AG04450 (cell line): ENCODE data around the gene DOCK4. TPM values are rescaled to one million over a fixed set of nuclear protein-coding genes. Genes with fewer than 3 reads are reported as not detected.

Source experiments
- CTCF ChIA-PET: fragments of 300-600, 350-600 bp; formaldehyde crosslinking; extraction: SDS; loops from one replicate; lab custom pipeline; 2022; ENCODE audit warnings: antibody characterized with exemption, inconsistent platforms; lab: Charles Lee
- POLR2A ChIA-PET: fragments of 350-600 bp; formaldehyde crosslinking; extraction: SDS; loops from one replicate; lab custom pipeline; 2021; ENCODE audit warnings: antibody characterized with exemption, inconsistent platforms; lab: Yijun Ruan, JAX
- DNase-seq: peaks from one replicate; pipeline ENCODE4 v3.0.0-alpha.2; 2011; ENCODE audit warnings: low read depth, low spot score
- H3K27ac ChIP-seq: one replicate; pipeline ENCODE4 v1.5.1; 2012; ENCODE audit warnings: low read depth, low read length, control low read depth
- H3K27me3 ChIP-seq: one replicate; pipeline ENCODE4 v1.6.0; 2012; ENCODE audit warnings: low read length; ENCODE audit not compliant: control insufficient read depth, insufficient read depth
- H3K4me3 ChIP-seq: 2 replicates; pipeline ENCODE4 v1.5.1; 2011; ENCODE audit warnings: mild to moderate bottlenecking, low read depth, low read length, control low read depth
- H3K9me3 ChIP-seq: 2 replicates; pipeline ENCODE4 v1.5.1; 2012; ENCODE audit warnings: low read length; ENCODE audit not compliant: control insufficient read depth, insufficient read depth
- CTCF ChIP-seq: IDR thresholded peaks from 2 replicates; pipeline ENCODE4 v1.5.1; 2011; ENCODE audit warnings: low read depth, low read length, control low read depth, inconsistent platforms
- polyA plus RNA-seq: library from polyadenylated mRNA; depleted of rRNA; stranded (reverse); fragments of >200 nt; gene quantifications from 2 replicates; pipeline ENCODE4 v1.2.3, GENCODE V29; 2011

The DOCK4 gene
- polyA plus RNA-seq, 1 experiment = 12.6 TPM

- H3K4me3 ChIP-seq = no peak overlapping the region
- no peaks in the 10 kb centered on the region for H3K27me3 ChIP-seq
- POLR2A ChIA-PET = no interaction called here
- no peak overlapping the region for H3K27ac ChIP-seq
- DNase-seq = no peak
- no peak for TF ChIP-seq CTCF
- H3K9me3 ChIP-seq = no peaks in the 10 kb centered on the region
- CTCF ChIA-PET = interaction anchor here (0.6 to 1.7 kb wide), 23 partner anchors 10 to 1044 kb away, joined by 3 to 13 read pairs (median 4); partner anchors contain the start of gene LRRN3
Observed at GRCh38 chr7:111736552-111736874, 469.7 kb downstream of the DOCK4 start.

- Histone ChIP-seq H3K9me3 (no peaks in the 10 kb centered on the region), H3K27me3 (no peaks in the 10 kb centered on the region), H3K4me3 (no peak overlapping the region), H3K27ac (no peak overlapping the region)
- DNase-seq = peak; percentile 43
- POLR2A ChIA-PET = no interaction called here
- TF ChIP-seq CTCF = peak; percentile 80
- CTCF ChIA-PET = interaction anchor here (0.6 to 1.7 kb wide), 23 partner anchors 9 to 1044 kb away, joined by 3 to 13 read pairs (median 4); partner anchors contain the start of gene LRRN3
Observed at GRCh38 chr7:111735661-111736551, 470.3 kb downstream of the DOCK4 start.

- H3K9me3 ChIP-seq = no peaks in the 10 kb centered on the region
- no peak overlapping the region for H3K4me3 ChIP-seq
- no peak for TF ChIP-seq CTCF
- H3K27ac ChIP-seq = no peak overlapping the region
- ChIA-PET POLR2A (no interaction called here), CTCF (interaction anchor here (0.8 to 1.7 kb wide), 8 partner anchors 10 to 761 kb away, joined by 3 to 11 read pairs (median 4); partner anchors contain the start of gene LRRN3)
- no peaks in the 10 kb centered on the region for H3K27me3 ChIP-seq
- no peak for DNase-seq
Observed at GRCh38 chr7:111734954-111735660, 471.1 kb downstream of the DOCK4 start.

GRCh38 chr7:111732923-111733322, 473.3 kb downstream of the DOCK4 start:
- TF ChIP-seq CTCF = no peak
- Histone ChIP-seq H3K27me3 (no peaks in the 10 kb centered on the region), H3K4me3 (no peak overlapping the region), H3K9me3 (peaks cover 8% of the 10 kb centered on the region), H3K27ac (no peak overlapping the region)
- POLR2A ChIA-PET = no interaction called here
- CTCF ChIA-PET = interaction anchor here (0.6 to 1.1 kb wide), 2 partner anchors 8 to 380 kb away, joined by 3 to 5 read pairs; no protein-coding TSS in a partner anchor
- DNase-seq = no peak
